Calu3 (cell line): ENCODE data around the gene SSPN. TPM values are rescaled to one million over a fixed set of nuclear protein-coding genes. Genes with fewer than 3 reads are reported as not detected.
"Not testable (repeated sequence)": the region's sequence is repeated elsewhere in the genome, so short reads cannot be mapped to it uniquely, and the experiment has no call there.

Source experiments
- BruUV-seq: library from RNA; stranded (reverse); fragments of 400-500 nt; replicated peaks from 2 replicates; lab custom pipeline; 2021; lab: Mats Ljungman, UMichigan
- CTCF ChIA-PET: fragments of 300-600 bp; sonication (Branson Sonifier 250); formaldehyde crosslinking; loops from one replicate; lab custom pipeline; 2022; ENCODE audit warnings: antibody characterized with exemption; lab: Charles Lee
- DNase-seq: peaks from one replicate; pipeline ENCODE4 v3.0.0; 2022
- H3K27ac Mint-ChIP-seq: one replicate; pipeline ENCODE4 v1.8.0; 2022; ENCODE audit warnings: mixed read lengths; ENCODE audit not compliant: unreplicated experiment
- H3K27me3 Mint-ChIP-seq: one replicate; pipeline ENCODE4 v1.8.0; 2022; ENCODE audit warnings: mixed read lengths; ENCODE audit not compliant: unreplicated experiment
- H3K36me3 Mint-ChIP-seq: one replicate; pipeline ENCODE4 v1.8.0; 2022; ENCODE audit warnings: mild to moderate bottlenecking, moderate library complexity, mixed read lengths; ENCODE audit not compliant: insufficient read depth, unreplicated experiment
- H3K4me1 Mint-ChIP-seq: one replicate; pipeline ENCODE4 v1.8.0; 2022; ENCODE audit warnings: mild to moderate bottlenecking, low read depth, mixed read lengths; ENCODE audit not compliant: unreplicated experiment
- H3K4me3 Mint-ChIP-seq: one replicate; pipeline ENCODE4 v1.8.0; 2022; ENCODE audit warnings: mild to moderate bottlenecking, low read depth, moderate library complexity, mixed read lengths; ENCODE audit not compliant: unreplicated experiment
- H3K9me3 Mint-ChIP-seq: one replicate; pipeline ENCODE4 v1.8.0; 2022; ENCODE audit warnings: low read depth, mixed read lengths; ENCODE audit not compliant: unreplicated experiment
- CTCF ChIP-seq: fragments of 200-600 bp; IDR thresholded peaks from one replicate; pipeline ENCODE4 v1.8.0; 2022; ENCODE audit warnings: antibody characterized with exemption; ENCODE audit not compliant: unreplicated experiment
- intact Hi-C: fragments of 100-400 bp; cut with micrococcal nuclease; formaldehyde crosslinking; loops from one replicate; pipeline ENCODE4 v1.10.0; 2022; ENCODE audit not compliant: unreplicated experiment
- total RNA-seq: library from RNA; stranded (reverse); gene quantifications from 2 replicates; pipeline ENCODE4 v1.2.3, GENCODE V29; 2022

SSPN gene
- total RNA-seq, 1 experiment from 2014 or later = 8.9 TPM

GRCh38 chr12:26231921-26232320, 36.5 kb downstream of the SSPN start:
- H3K27me3 Mint-ChIP-seq = no peaks in the 10 kb centered on the region
- CTCF ChIA-PET = interaction anchor here (0.7 to 1.3 kb wide), 3 partner anchors 14 to 105 kb away, joined by 3 to 9 read pairs (median 3); no protein-coding TSS in a partner anchor
- intact Hi-C loops = no loop called here

GRCh38 chr12:26233631-26234030, 38.3 kb downstream of the SSPN start:
- intact Hi-C loops = no loop called here
- Mint-ChIP-seq H3K9me3 (no peaks in the 10 kb centered on the region), H3K27ac (no peak overlapping the region), H3K27me3 (no peaks in the 10 kb centered on the region), H3K4me3 (no peak overlapping the region), H3K36me3 (peaks cover 4% of the 10 kb centered on the region), H3K4me1 (peaks cover 15% of the 10 kb centered on the region)
- CTCF ChIA-PET = no interaction called here
- DNase-seq = no peak
- TF ChIP-seq CTCF = no peak
- no TSS peak for BruUV-seq

More at GRCh38 chr12:26231921-26232320, 36.5 kb downstream of the SSPN start:
- Mint-ChIP-seq H3K36me3 (no peaks in the 10 kb centered on the region), H3K4me1 (no peaks in the 10 kb centered on the region), H3K4me3 (no peak overlapping the region), H3K9me3 (no peaks in the 10 kb centered on the region), H3K27ac (no peak overlapping the region)
- no peak for DNase-seq
- no peak for TF ChIP-seq CTCF
- no TSS peak for BruUV-seq

- H3K27me3 Mint-ChIP-seq, BruUV-seq, H3K27ac Mint-ChIP-seq, DNase-seq, H3K4me3 Mint-ChIP-seq, CTCF ChIA-PET, H3K9me3 Mint-ChIP-seq: not testable (repeated sequence)
- Mint-ChIP-seq H3K4me1 (peaks cover 34% of the 10 kb centered on the region), H3K36me3 (peaks cover 10% of the 10 kb centered on the region)
- intact Hi-C loops = loop anchor here (5.0 kb wide), 1 partner anchor 48 kb away; no protein-coding TSS in a partner anchor
Measured at GRCh38 chr12:26235465-26235864, 40.1 kb downstream of the SSPN start.

- Mint-ChIP-seq H3K9me3 (no peaks in the 10 kb centered on the region), H3K4me3 (peak overlapping the region; percentile 24), H3K27ac (peak overlapping the region; percentile 92), H3K4me1 (peaks cover 52% of the 10 kb centered on the region), H3K27me3 (no peaks in the 10 kb centered on the region), H3K36me3 (peaks cover 15% of the 10 kb centered on the region)
- intact Hi-C loops = loop anchor here (1.0 to 5.0 kb wide), 4 partner anchors 51 to 164 kb away; no protein-coding TSS in a partner anchor
- no peak for TF ChIP-seq CTCF
- no TSS peak for BruUV-seq
- CTCF ChIA-PET = interaction anchor here (0.7 to 2.8 kb wide), 7 partner anchors 10 to 120 kb away, joined by 3 to 21 read pairs (median 4); partner anchors contain the start of gene SSPN
- no peak for DNase-seq
Measured at GRCh38 chr12:26238341-26239121, 43.2 kb downstream of the SSPN start.
